Measurements from ENCODE around the gene SLC1A7.

DNA sequence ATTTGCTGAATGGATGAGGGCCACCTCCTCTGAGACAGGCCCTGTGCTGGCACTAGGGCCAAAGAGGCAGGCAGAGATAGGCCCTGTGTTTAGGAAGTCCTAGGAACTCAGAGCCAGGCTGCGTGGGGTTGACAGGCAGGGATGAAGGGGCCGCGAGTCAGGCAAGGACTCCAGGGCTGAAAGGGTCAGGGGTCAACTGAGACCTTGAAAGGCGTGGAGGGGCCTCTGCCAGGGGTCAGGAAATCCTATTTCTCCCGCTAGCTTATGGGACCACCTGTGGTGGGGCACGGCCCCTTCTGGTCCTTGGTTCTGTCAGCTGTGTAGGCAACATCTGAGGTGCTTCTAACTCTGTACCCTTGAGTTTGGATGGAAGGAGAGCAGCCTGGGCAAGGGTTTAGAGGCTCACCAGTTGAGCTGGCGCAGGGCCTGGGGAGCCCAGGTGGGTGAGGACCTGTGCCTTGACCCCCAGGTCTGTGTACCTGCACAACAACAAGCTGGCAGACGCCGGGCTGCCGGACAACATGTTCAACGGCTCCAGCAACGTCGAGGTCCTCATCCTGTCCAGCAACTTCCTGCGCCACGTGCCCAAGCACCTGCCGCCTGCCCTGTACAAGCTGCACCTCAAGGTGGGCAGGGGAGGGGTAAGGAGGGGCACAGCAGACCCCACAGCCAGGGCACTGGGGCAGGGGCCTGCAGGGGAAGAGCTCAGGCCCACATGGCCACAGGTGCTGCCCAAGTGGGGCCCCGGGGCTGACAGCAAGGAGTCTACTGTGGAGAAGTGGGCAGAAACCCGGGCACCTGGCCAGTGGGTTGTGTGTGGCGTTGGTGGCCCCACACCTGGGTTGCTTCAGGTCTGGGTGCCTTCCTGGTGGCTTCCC, 65.5 kb downstream of the SLC1A7 start:
- TF ChIP-seq MXI1 (IDR thresholded peaks at IDR 0.05; ENCODE audit: borderline replicate concordance, low read depth, low read length): no peak
- TF ChIP-seq, protein P1, sequence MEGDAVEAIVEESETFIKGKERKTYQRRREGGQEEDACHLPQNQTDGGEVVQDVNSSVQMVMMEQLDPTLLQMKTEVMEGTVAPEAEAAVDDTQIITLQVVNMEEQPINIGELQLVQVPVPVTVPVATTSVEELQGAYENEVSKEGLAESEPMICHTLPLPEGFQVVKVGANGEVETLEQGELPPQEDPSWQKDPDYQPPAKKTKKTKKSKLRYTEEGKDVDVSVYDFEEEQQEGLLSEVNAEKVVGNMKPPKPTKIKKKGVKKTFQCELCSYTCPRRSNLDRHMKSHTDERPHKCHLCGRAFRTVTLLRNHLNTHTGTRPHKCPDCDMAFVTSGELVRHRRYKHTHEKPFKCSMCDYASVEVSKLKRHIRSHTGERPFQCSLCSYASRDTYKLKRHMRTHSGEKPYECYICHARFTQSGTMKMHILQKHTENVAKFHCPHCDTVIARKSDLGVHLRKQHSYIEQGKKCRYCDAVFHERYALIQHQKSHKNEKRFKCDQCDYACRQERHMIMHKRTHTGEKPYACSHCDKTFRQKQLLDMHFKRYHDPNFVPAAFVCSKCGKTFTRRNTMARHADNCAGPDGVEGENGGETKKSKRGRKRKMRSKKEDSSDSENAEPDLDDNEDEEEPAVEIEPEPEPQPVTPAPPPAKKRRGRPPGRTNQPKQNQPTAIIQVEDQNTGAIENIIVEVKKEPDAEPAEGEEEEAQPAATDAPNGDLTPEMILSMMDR (CRISPR knock-in tag; IDR thresholded peaks at IDR 0.05): no peak
- no peak for TF ChIP-seq MAZ (IDR thresholded peaks at IDR 0.05; ENCODE audit: borderline replicate concordance, low read depth, low read length)
- no peak for TF ChIP-seq MAZ (CRISPR knock-in tag; IDR thresholded peaks at IDR 0.05; ENCODE audit: low read depth)
- TF ChIP-seq, protein P2, sequence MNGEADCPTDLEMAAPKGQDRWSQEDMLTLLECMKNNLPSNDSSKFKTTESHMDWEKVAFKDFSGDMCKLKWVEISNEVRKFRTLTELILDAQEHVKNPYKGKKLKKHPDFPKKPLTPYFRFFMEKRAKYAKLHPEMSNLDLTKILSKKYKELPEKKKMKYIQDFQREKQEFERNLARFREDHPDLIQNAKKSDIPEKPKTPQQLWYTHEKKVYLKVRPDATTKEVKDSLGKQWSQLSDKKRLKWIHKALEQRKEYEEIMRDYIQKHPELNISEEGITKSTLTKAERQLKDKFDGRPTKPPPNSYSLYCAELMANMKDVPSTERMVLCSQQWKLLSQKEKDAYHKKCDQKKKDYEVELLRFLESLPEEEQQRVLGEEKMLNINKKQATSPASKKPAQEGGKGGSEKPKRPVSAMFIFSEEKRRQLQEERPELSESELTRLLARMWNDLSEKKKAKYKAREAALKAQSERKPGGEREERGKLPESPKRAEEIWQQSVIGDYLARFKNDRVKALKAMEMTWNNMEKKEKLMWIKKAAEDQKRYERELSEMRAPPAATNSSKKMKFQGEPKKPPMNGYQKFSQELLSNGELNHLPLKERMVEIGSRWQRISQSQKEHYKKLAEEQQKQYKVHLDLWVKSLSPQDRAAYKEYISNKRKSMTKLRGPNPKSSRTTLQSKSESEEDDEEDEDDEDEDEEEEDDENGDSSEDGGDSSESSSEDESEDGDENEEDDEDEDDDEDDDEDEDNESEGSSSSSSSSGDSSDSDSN (CRISPR knock-in tag; IDR thresholded peaks at IDR 0.05): no peak
- TF ChIP-seq ZNF773 (CRISPR knock-in tag; IDR thresholded peaks at IDR 0.05; ENCODE audit: borderline replicate concordance): no peak
- TF ChIP-seq ZNF546 (CRISPR knock-in tag; conservative IDR thresholded peaks at IDR 0.05): no peak
- TF ChIP-seq, protein P3, sequence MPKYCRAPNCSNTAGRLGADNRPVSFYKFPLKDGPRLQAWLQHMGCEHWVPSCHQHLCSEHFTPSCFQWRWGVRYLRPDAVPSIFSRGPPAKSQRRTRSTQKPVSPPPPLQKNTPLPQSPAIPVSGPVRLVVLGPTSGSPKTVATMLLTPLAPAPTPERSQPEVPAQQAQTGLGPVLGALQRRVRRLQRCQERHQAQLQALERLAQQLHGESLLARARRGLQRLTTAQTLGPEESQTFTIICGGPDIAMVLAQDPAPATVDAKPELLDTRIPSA (CRISPR knock-in tag; IDR thresholded peaks at IDR 0.05; ENCODE audit: borderline replicate concordance): no peak
- TF ChIP-seq SRSF1 (optimal IDR thresholded peaks at IDR 0.05; ENCODE audit: low read depth, low read length): no peak
- TF ChIP-seq ZNF782 (CRISPR knock-in tag; IDR thresholded peaks at IDR 0.05; ENCODE audit: borderline replicate concordance): no peak

All from HepG2 (cell line).